Measurements from ENCODE around the gene LAMA4.
"Not testable (repeated sequence)": the region's sequence is repeated elsewhere in the genome, so short reads cannot be mapped to it uniquely, and the experiment has no call there.

LAMA4 gene

GRCh38 chr6:112130878-112131277 is 123.5 kb downstream of the LAMA4 start:
- no peak for DNase-seq

GRCh38 chr6:112128208-112128607 is 126.2 kb downstream of the LAMA4 start:
- DNase-seq: no peak

- DNase-seq: no peak
Measured at GRCh38 chr6:112123982-112124381, 130.4 kb downstream of the LAMA4 start.

DNA sequence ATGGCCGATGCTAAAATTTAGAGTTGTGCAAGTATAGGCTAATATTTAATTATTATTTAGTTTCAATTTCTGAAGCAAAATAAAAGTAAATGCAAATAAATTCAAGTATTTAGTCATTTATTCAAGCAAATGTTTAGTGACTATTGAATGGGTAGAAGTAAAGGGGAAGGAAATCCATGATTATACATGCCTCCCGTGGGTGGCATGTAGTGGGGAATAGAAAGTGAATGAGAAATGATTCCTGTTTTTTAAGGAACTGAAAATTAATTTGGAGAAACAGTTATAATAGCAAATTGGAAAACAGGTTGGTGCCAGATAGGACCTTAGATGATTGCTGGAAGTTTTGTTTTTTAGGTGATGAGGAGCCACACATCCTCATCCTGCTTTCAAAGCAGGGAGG is 131.6 kb downstream of the LAMA4 start:
- no peak for DNase-seq

DNA sequence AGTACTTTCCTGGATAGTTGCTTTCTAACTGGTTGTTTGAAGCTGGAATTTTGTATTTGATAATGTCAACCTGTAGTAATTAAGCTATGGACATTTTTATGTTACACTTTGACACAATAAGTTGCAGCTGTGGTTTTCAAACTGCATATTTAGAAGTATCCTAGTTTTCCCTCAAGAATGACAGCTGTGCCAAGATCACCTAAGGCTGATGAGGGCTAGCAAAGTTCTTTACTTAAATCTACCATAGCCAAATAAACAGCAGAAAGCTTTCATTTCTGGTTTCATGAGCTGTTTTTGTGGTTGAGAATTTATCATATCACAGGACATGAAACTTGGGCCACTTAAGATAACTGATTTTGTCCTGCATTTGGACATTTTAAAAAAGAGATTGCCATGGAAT is 136.3 kb downstream of the LAMA4 start:
- DNase-seq: no peak

DNA sequence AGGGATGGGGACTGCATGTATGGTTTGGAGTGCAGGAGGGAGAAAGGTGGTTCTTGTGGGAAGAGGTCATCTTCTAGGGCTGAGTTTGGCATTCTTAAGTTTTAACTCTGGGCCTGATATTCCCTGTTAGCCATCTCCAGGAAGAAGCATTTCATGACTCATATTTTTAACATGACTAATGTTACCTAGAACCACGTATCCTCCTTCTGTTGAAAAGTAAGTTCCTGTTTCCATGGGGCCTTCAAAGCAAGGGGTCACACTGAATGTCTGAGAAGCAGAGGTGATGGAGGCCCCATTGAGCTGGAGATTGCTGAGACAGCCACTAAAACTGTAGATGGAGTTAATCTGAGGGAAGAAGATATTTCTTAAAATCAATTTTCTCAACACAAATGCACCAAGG is 136.8 kb downstream of the LAMA4 start:
- DNase-seq: no peak

GRCh38 chr6:112116221-112116620 is 138.1 kb downstream of the LAMA4 start:
- DNase-seq: no peak

DNA sequence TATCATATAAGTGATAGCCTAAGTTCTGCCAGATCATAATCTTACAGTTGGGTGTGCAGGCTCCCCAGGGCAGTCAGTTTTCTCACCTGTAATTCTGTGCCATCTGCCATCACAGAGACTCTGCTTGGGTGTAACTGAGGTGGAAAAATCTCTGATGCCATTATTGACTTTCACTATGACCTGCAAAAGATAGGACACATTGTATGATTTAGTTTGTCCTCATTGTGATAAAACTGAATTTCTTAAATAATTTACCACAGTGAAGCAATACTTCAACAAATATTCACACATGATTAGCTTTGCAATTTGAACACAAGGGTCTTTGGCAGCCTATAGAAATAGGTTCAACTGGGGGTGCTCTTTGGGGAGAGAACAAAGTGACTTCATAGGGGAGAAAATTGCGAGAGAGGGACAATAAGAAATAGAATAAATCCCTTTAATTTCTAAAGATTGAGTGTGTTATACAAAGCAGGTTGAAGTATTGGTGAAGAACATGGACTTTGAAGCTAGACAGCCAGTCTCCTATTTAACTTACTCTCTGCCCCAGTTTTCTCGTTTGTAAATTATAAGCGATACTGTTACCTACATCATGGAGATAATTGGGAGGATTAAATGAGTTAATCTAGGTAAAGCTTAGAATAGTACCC is 139.7 kb downstream of the LAMA4 start:
- DNase-seq: no peak

- DNase-seq: no peak
Measured at GRCh38 chr6:112113918-112114317, 140.4 kb downstream of the LAMA4 start.

DNA sequence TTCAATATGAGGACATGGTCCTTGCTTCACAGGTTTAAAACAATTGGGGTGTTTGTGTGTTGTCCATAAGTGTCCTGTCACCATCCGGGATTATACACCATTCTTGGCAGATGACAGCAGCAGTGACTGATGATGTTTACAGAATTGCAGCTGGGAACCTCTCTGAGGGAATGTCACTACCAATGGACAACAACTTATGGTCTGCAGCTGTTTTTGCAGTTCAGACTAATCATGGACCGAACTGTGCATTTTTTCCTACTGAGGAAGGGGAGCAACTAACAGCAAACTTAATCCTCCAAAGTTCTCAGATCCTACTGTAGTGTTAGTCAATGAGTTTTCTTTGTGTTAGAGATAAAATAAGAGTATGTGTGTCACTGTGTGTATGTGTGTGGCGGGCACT is 140.9 kb downstream of the LAMA4 start:
- no peak for DNase-seq

- no peak for DNase-seq
Measured at GRCh38 chr6:112109262-112109661, 145.1 kb downstream of the LAMA4 start.

DNA sequence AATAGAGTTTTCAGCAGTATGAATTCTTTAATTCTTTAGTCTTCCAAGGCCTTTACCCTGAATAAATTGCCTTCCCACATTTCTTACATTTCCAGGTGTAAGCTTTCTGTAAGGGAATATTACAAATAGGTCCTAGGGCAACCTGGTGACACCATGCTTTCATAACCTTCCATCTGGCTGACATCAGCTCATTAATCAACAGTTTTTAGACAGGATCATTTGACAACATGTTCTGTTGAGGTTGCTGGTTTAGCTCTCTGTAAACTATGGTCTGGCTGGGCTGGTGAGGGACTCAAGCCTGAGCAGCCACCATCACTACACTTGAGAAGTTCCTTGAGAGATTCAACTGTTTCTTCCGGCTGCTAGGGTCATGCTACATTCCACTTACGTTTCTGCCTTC is 147.8 kb downstream of the LAMA4 start:
- DNase-seq: no peak

GRCh38 chr6:112106026-112106425 is 148.3 kb downstream of the LAMA4 start:
- DNase-seq: not testable (repeated sequence)

DNA sequence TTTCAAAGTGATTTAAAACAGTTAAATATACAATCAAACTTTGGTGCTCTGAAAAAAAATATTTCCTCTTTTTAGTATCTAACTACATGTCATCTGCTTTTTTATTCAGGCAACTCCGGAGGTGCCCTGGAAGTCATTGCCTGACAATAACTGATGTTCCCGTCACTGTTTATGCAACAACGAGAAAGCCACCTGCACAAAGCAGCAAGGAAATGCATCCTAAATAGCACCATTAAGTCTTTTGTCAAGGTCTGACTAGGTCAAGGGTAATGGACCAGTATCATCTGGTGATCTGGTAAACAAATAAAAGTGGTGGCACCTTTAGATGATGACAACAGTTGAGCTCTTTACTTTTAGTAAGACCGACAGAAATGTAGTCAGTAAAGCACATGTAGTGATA is 153.8 kb downstream of the LAMA4 start:
- DNase-seq: no peak

GRCh38 chr6:112096901-112097300 is 157.5 kb downstream of the LAMA4 start:
- no peak for DNase-seq

GRCh38 chr6:112087916-112088315 is 166.5 kb downstream of the LAMA4 start:
- DNase-seq: no peak

DNA sequence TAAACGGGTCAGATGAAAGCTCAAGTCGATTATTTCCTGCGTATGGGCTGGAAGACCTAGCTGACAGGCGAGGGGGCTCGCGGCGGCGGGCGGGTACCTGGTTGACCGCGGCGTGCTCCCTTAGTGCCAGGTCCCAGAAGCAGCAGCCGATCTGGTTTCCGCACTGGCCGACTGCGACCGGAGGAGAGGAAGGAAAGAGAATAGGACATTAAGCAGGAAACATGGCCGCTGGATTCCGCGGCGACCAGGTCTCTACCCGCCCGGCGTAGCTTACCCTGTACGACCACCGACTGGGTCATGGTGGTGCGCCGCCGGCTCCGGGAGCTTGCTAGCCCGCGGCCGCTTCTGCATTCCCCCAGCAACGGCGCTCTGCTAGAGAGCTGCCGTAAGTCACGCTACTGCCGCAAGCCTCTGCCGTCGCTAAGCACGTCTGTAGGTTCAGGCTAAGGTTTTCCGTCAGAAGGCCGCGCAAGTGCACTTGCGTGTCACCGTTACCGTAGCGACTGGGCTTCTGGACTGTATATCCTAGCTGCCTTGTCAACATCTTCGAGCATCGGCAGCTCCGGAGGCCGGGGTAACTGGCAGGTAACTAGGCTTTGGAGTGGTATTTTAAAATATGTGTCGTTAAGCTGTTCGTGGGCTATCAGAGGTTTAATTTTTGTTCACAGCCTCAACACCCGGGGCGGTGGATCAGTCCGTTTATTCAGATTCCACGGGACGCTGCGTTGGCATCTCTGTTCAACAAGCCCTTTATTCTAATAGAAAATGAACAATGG is 167.0 kb downstream of the LAMA4 start, which contains the start of the genes FAM229B and TUBE1:
TSS of gene FAM229B (plus strand) at position 456 of the 776 bp plus-strand sequence. CDS start 11,693 bp downstream, outside the sequence.
TSS of gene TUBE1 (minus strand) at position 347 of the 776 bp plus-strand sequence. CDS start at position 299, 48 bp downstream.
- peak; percentile 92 for DNase-seq

DNA sequence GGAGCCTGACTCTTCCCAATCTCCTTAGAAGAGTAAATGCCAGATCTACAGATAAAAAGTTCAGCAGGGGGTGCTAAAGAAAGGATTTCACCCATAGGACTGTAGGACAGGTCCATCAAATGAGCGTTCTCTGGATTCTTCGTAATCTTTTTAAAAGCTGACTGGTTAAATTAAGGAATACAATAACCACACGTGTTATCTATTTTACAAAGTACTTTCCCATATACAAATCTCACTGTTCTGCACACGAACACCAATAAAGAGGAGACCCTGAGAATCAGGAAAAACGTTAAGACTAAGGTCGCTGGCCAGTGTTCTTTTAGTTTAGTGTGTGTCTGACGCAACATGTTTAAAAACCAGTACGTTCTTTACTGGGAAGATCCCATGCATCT is 167.6 kb downstream of the LAMA4 start:
- no peak for DNase-seq

- no peak for DNase-seq
Measured at GRCh38 chr6:112085286-112086065, 168.9 kb downstream of the LAMA4 start.

- no peak for DNase-seq
Measured at GRCh38 chr6:112081569-112081968, 172.8 kb downstream of the LAMA4 start.

- DNase-seq: no peak
Measured at GRCh38 chr6:112066606-112067005, 187.8 kb downstream of the LAMA4 start.

- no peak for DNase-seq
Measured at GRCh38 chr6:112065426-112065986, 188.9 kb downstream of the LAMA4 start.

DNA sequence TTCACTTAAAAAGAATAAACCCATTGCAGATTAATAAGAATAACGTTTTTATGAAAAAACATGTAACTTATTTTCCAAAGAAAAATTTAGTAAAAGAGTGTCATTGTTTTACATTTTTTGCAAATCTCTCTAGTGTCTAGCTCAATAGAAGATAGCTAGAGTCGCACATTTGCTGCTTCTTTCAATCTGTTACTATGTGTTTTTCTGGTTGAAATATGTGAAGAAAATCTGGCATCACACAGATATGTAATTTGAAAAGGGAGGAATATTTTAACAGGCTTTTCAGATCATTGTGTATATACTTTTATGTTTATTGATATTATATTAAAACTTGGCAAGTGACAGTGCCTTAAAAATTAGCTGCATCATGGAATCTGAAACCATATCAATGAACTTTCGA is 191.4 kb downstream of the LAMA4 start:
- no peak for DNase-seq

Data from central memory CD4-positive, alpha-beta T cell (primary cell).